ENCODE results near the gene ZDHHC8.

ZDHHC8 gene

GRCh38 chr22:20174785-20175596 lies 43.4 kb downstream of the ZDHHC8 start:
- H2AFZ ChIP-seq (ENCODE audit: low read depth, low read length) = no peak overlapping the region
- peaks cover 15% of the 10 kb centered on the region for H3K27me3 ChIP-seq (ENCODE audit: insufficient read depth, low read length)
- H3K9me3 ChIP-seq (ENCODE audit: low read length) = no peaks in the 10 kb centered on the region
- H3K4me3 ChIP-seq (ENCODE audit: low read length) = no peak overlapping the region
- peaks cover 5% of the 10 kb centered on the region for H3K4me1 ChIP-seq (ENCODE audit: insufficient read depth, low read length)
- no peaks in the 10 kb centered on the region for H3K36me3 ChIP-seq (ENCODE audit: insufficient read depth, low read length)

DNA sequence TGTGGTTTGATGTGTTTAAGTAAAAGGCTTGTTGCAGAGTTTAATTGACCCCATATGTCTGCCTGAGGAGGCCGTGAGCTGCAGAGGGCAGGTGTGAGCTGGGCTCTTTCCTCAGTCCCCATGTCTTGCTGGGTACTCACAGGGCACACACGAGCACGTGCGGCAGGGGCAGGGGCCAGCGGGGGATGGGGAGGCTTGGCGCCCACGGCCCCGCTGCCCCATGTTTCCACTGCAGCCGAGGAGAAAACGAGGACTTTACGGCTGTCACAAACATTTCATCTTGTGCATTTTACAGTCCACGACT lies 43.9 kb downstream of the ZDHHC8 start:
- Histone ChIP-seq H3K4me3 (ENCODE audit: low read length) (no peak overlapping the region), H3K4me1 (ENCODE audit: insufficient read depth, low read length) (peaks cover 5% of the 10 kb centered on the region)

DNA sequence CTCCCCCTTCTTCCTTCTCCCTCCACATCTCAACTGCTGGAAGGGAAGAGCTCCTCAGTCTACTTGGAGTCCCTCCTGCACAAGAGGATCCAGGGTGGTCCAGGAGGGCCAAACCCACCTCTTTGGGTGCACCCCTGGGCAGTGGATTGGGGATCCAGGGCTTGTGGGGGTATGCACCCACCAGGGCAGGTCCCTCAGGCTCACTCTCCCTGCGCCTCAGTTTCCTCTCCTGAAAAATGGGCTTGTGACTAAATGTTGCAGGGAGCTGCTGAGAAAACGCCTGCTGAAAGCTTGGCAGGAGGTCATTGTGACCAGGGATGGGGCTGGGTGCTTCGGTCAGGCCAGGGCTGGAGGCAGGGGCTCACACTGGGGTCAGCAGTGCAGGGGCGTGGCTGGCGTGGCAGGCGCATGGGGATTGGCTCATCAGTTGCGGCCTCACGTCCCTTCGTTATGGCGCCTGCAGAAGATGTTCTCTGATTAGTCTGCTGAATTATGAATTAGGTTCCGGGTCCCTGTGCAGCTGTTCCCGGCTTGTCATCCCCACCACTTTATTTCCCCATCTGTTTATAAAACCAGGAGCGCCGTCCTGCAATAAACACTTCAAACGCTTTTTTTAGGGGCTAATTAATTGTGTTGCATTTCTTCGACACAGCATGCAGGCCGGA lies 44.9 kb downstream of the ZDHHC8 start:
- no peaks in the 10 kb centered on the region for H3K9me3 ChIP-seq (ENCODE audit: low read length)
- no peak overlapping the region for H3K4me3 ChIP-seq (ENCODE audit: low read length)
- H2AFZ ChIP-seq (ENCODE audit: low read depth, low read length) = no peak overlapping the region
- H3K4me1 ChIP-seq (ENCODE audit: insufficient read depth, low read length) = peaks cover 5% of the 10 kb centered on the region
- no peaks in the 10 kb centered on the region for H3K36me3 ChIP-seq (ENCODE audit: insufficient read depth, low read length)
- peaks cover 20% of the 10 kb centered on the region for H3K27me3 ChIP-seq (ENCODE audit: insufficient read depth, low read length)

More for the DNA sequence above, 43.9 kb downstream of the ZDHHC8 start:
- no peaks in the 10 kb centered on the region for H3K36me3 ChIP-seq (ENCODE audit: insufficient read depth, low read length)
- H3K27me3 ChIP-seq (ENCODE audit: insufficient read depth, low read length) = peaks cover 15% of the 10 kb centered on the region
- no peaks in the 10 kb centered on the region for H3K9me3 ChIP-seq (ENCODE audit: low read length)
- no peak overlapping the region for H2AFZ ChIP-seq (ENCODE audit: low read depth, low read length)

GRCh38 chr22:20177217-20177911 lies 45.8 kb downstream of the ZDHHC8 start:
- Histone ChIP-seq H3K27me3 (ENCODE audit: insufficient read depth, low read length) (peaks cover 18% of the 10 kb centered on the region), H3K36me3 (ENCODE audit: insufficient read depth, low read length) (no peaks in the 10 kb centered on the region), H2AFZ (ENCODE audit: low read depth, low read length) (no peak overlapping the region), H3K4me1 (ENCODE audit: insufficient read depth, low read length) (peaks cover 5% of the 10 kb centered on the region), H3K9me3 (ENCODE audit: low read length) (no peaks in the 10 kb centered on the region), H3K4me3 (ENCODE audit: low read length) (no peak overlapping the region)

- Histone ChIP-seq H3K4me1 (ENCODE audit: insufficient read depth, low read length) (peaks cover 5% of the 10 kb centered on the region), H3K9me3 (ENCODE audit: low read length) (no peaks in the 10 kb centered on the region), H3K4me3 (ENCODE audit: low read length) (no peak overlapping the region), H3K27me3 (ENCODE audit: insufficient read depth, low read length) (peaks cover 18% of the 10 kb centered on the region), H3K36me3 (ENCODE audit: insufficient read depth, low read length) (no peaks in the 10 kb centered on the region), H2AFZ (ENCODE audit: low read depth, low read length) (no peak overlapping the region)
Observed at GRCh38 chr22:20178075-20178914, 46.7 kb downstream of the ZDHHC8 start.

GRCh38 chr22:20178915-20179227 lies 47.3 kb downstream of the ZDHHC8 start:
- Histone ChIP-seq H3K9me3 (ENCODE audit: low read length) (no peaks in the 10 kb centered on the region), H3K4me1 (ENCODE audit: insufficient read depth, low read length) (peaks cover 5% of the 10 kb centered on the region), H3K4me3 (ENCODE audit: low read length) (no peak overlapping the region)

GRCh38 chr22:20179455-20180244 lies 48.0 kb downstream of the ZDHHC8 start:
- Histone ChIP-seq H3K36me3 (ENCODE audit: insufficient read depth, low read length) (no peaks in the 10 kb centered on the region), H2AFZ (ENCODE audit: low read depth, low read length) (no peak overlapping the region), H3K4me1 (ENCODE audit: insufficient read depth, low read length) (peaks cover 5% of the 10 kb centered on the region), H3K9me3 (ENCODE audit: low read length) (no peaks in the 10 kb centered on the region), H3K4me3 (ENCODE audit: low read length) (no peak overlapping the region), H3K27me3 (ENCODE audit: insufficient read depth, low read length) (peaks cover 18% of the 10 kb centered on the region)

More at GRCh38 chr22:20178915-20179227, 47.3 kb downstream of the ZDHHC8 start:
- H2AFZ ChIP-seq (ENCODE audit: low read depth, low read length) = no peak overlapping the region
- no peaks in the 10 kb centered on the region for H3K36me3 ChIP-seq (ENCODE audit: insufficient read depth, low read length)
- H3K27me3 ChIP-seq (ENCODE audit: insufficient read depth, low read length) = peaks cover 18% of the 10 kb centered on the region

DNA sequence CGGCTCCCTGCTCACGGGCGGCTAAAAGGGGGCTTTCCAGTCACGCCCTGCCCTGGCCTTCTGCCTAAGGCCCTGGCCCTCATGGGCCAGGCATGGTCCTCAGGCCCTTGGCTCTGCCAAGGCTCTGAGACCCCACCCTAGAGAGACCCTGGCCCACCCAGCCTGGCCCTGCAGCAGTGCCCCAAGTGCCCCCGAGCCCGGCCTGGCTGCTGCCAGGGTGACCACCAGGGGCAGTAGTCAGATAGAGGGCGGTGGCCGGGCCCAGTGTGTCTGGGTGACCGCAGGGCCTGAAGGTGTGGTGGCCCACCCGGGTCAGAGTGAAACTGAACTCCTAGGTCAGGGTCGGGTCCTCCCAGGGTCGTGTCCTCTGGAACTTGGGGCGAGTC lies 48.6 kb downstream of the ZDHHC8 start:
- no peaks in the 10 kb centered on the region for H3K36me3 ChIP-seq (ENCODE audit: insufficient read depth, low read length)
- H3K4me1 ChIP-seq (ENCODE audit: insufficient read depth, low read length) = peaks cover 5% of the 10 kb centered on the region

GRCh38 chr22:20180640-20181039 lies 49.0 kb downstream of the ZDHHC8 start:
- Histone ChIP-seq H3K9me3 (ENCODE audit: low read length) (no peaks in the 10 kb centered on the region), H3K36me3 (ENCODE audit: insufficient read depth, low read length) (no peaks in the 10 kb centered on the region), H3K27me3 (ENCODE audit: insufficient read depth, low read length) (peaks cover 18% of the 10 kb centered on the region), H3K4me3 (ENCODE audit: low read length) (no peak overlapping the region), H3K4me1 (ENCODE audit: insufficient read depth, low read length) (peaks cover 5% of the 10 kb centered on the region), H2AFZ (ENCODE audit: low read depth, low read length) (no peak overlapping the region)

More for the DNA sequence above, 48.6 kb downstream of the ZDHHC8 start:
- H2AFZ ChIP-seq (ENCODE audit: low read depth, low read length) = no peak overlapping the region
- no peaks in the 10 kb centered on the region for H3K9me3 ChIP-seq (ENCODE audit: low read length)
- no peak overlapping the region for H3K4me3 ChIP-seq (ENCODE audit: low read length)
- peaks cover 18% of the 10 kb centered on the region for H3K27me3 ChIP-seq (ENCODE audit: insufficient read depth, low read length)

- peaks cover 5% of the 10 kb centered on the region for H3K4me1 ChIP-seq (ENCODE audit: insufficient read depth, low read length)
- no peak overlapping the region for H2AFZ ChIP-seq (ENCODE audit: low read depth, low read length)
- no peaks in the 10 kb centered on the region for H3K9me3 ChIP-seq (ENCODE audit: low read length)
- no peaks in the 10 kb centered on the region for H3K36me3 ChIP-seq (ENCODE audit: insufficient read depth, low read length)
- peaks cover 18% of the 10 kb centered on the region for H3K27me3 ChIP-seq (ENCODE audit: insufficient read depth, low read length)
- no peak overlapping the region for H3K4me3 ChIP-seq (ENCODE audit: low read length)
Observed at GRCh38 chr22:20181194-20181883, 49.7 kb downstream of the ZDHHC8 start.

- H3K27me3 ChIP-seq (ENCODE audit: insufficient read depth, low read length) = peaks cover 18% of the 10 kb centered on the region
- H3K4me1 ChIP-seq (ENCODE audit: insufficient read depth, low read length) = peaks cover 5% of the 10 kb centered on the region
- H2AFZ ChIP-seq (ENCODE audit: low read depth, low read length) = no peak overlapping the region
- no peaks in the 10 kb centered on the region for H3K9me3 ChIP-seq (ENCODE audit: low read length)
- no peaks in the 10 kb centered on the region for H3K36me3 ChIP-seq (ENCODE audit: insufficient read depth, low read length)
- H3K4me3 ChIP-seq (ENCODE audit: low read length) = no peak overlapping the region
Observed at GRCh38 chr22:20181884-20182236, 50.3 kb downstream of the ZDHHC8 start.

- Histone ChIP-seq H3K9me3 (ENCODE audit: low read length) (no peaks in the 10 kb centered on the region), H3K36me3 (ENCODE audit: insufficient read depth, low read length) (no peaks in the 10 kb centered on the region), H3K27me3 (ENCODE audit: insufficient read depth, low read length) (peaks cover 15% of the 10 kb centered on the region), H3K4me3 (ENCODE audit: low read length) (no peak overlapping the region), H3K4me1 (ENCODE audit: insufficient read depth, low read length) (peaks cover under 1% of the 10 kb centered on the region), H2AFZ (ENCODE audit: low read depth, low read length) (no peak overlapping the region)
Observed at GRCh38 chr22:20182365-20182764, 50.8 kb downstream of the ZDHHC8 start.
